HFFc6 (cell line): Measurements from ENCODE around the gene TMEM158. TPM values are rescaled to one million over a fixed set of nuclear protein-coding genes. Genes with fewer than 3 reads are reported as not detected.
A peak's percentile ranks its signal among the peaks of the same experiment; 100 is the strongest.

Experiments
- DNase-seq: peaks from one replicate; pipeline ENCODE4 v3.0.0-alpha.2; 2018
- H3K27ac Mint-ChIP-seq: 2 replicates; pipeline ENCODE4 v1.8.0; 2020; ENCODE audit warnings: mild to moderate bottlenecking, mixed read lengths
- H3K27me3 Mint-ChIP-seq: 2 replicates; pipeline ENCODE4 v1.8.0; 2021; ENCODE audit warnings: mild to moderate bottlenecking, moderate library complexity, mixed read lengths; ENCODE audit not compliant: insufficient read depth
- H3K36me3 Mint-ChIP-seq: 2 replicates; pipeline ENCODE4 v1.8.0; 2021; ENCODE audit warnings: low read depth, mixed read lengths
- H3K4me1 Mint-ChIP-seq: 2 replicates; pipeline ENCODE4 v1.8.0; 2020; ENCODE audit warnings: low read depth, mixed read lengths
- H3K4me3 Mint-ChIP-seq: 2 replicates; pipeline ENCODE4 v1.8.0; 2020; ENCODE audit warnings: mild to moderate bottlenecking, moderate library complexity, mixed read lengths
- H3K9me3 Mint-ChIP-seq: 2 replicates; pipeline ENCODE4 v1.8.0; 2020; ENCODE audit warnings: mild to moderate bottlenecking, mixed read lengths
- total RNA-seq, 6 experiments: library from RNA; stranded (reverse); fragmentation: NEBNext Ultra II Directional; extraction: Animal tissue kit (Norgen Biotek cat#: 25700); gene quantifications; 2 replicates in 1 of 6; 3 replicates in 5 of 6; pipeline ENCODE4 v1.2.3, GENCODE V29; 2021
- TF ChIP-seq, protein P1 (sequence below): fragments of 200-600 bp; sonication (generic); IDR thresholded peaks from 2 replicates; pipeline ENCODE4 v1.5.0; 2021; ENCODE audit warnings: antibody characterized with exemption, mild to moderate bottlenecking

Gene TMEM158
- total RNA-seq, 6 experiments from 2014 or later: 26.1 to 82.2 (median 29.4) TPM

DNA sequence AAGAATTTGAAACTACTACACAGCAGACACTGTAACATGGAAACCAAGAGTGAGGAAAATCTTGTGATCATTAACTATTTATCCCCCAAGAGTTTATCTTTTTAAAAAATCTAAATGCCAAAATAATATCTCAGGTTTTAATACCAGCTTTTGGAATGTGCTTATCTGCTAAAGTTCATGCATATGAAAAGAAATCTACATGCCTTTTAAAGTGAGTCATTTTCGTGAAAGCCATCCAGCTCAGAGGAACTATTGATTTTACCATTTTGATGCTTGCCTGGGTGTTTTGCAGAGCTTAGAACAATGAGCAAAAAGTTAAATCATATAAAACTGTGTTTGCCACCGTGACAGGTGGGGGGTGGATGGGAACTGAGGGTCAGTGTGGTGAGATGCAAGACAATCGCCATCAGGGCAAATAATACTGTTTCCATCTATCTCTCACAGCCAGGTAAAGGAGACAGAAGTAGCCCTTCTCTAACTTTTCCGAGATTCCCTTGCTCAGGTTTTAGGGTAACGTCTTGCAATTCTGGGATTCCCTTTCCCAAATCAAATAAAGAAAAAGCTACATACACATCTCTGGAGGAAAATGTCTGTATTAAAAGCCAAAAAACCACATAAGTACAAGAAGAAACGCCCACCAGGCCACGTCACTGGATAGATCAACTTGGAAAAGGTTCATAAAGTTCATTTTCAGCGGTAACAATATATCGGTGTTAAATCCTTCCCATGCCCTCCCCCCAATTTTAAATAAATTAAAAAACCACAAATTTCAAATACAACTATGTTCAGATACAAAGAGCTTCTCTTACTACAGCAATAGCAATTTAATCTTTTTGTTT, 2.0 kb downstream of the TMEM158 start:
- Mint-ChIP-seq H3K36me3 (peaks cover 5% of the 10 kb centered on the region), H3K27me3 (peaks cover 3% of the 10 kb centered on the region; the same call in 1 of the 2 replicates), H3K4me1 (peaks cover 50% of the 10 kb centered on the region), H3K4me3 (peak overlapping the region; percentile 98), H3K27ac (peak overlapping the region; percentile 89), H3K9me3 (no peaks in the 10 kb centered on the region)
- TF ChIP-seq, protein P1, sequence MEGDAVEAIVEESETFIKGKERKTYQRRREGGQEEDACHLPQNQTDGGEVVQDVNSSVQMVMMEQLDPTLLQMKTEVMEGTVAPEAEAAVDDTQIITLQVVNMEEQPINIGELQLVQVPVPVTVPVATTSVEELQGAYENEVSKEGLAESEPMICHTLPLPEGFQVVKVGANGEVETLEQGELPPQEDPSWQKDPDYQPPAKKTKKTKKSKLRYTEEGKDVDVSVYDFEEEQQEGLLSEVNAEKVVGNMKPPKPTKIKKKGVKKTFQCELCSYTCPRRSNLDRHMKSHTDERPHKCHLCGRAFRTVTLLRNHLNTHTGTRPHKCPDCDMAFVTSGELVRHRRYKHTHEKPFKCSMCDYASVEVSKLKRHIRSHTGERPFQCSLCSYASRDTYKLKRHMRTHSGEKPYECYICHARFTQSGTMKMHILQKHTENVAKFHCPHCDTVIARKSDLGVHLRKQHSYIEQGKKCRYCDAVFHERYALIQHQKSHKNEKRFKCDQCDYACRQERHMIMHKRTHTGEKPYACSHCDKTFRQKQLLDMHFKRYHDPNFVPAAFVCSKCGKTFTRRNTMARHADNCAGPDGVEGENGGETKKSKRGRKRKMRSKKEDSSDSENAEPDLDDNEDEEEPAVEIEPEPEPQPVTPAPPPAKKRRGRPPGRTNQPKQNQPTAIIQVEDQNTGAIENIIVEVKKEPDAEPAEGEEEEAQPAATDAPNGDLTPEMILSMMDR: no peak
- peak; percentile 33 for DNase-seq

- TF ChIP-seq, protein P1: no peak
- Mint-ChIP-seq H3K36me3 (peaks cover 5% of the 10 kb centered on the region), H3K4me1 (peaks cover 59% of the 10 kb centered on the region), H3K27me3 (peaks cover 2% of the 10 kb centered on the region), H3K27ac (peak overlapping the region; percentile 71; the same call in 1 of the 2 replicates), H3K4me3 (no peak overlapping the region), H3K9me3 (no peaks in the 10 kb centered on the region)
- DNase-seq: no peak
These were observed 6.4 kb downstream of the TMEM158 start for GRCh38 chr3:45219694-45220093.

- TF ChIP-seq, protein P1: no peak
- H3K27ac Mint-ChIP-seq: peak overlapping the region; percentile 71
- H3K4me3 Mint-ChIP-seq: peak overlapping the region; percentile 41
- peaks cover 57% of the 10 kb centered on the region for H3K4me1 Mint-ChIP-seq
- DNase-seq: peak; percentile 57
- peaks cover 5% of the 10 kb centered on the region for H3K36me3 Mint-ChIP-seq
- H3K9me3 Mint-ChIP-seq: no peaks in the 10 kb centered on the region
- peaks cover 2% of the 10 kb centered on the region for H3K27me3 Mint-ChIP-seq
These were observed 7.3 kb downstream of the TMEM158 start for GRCh38 chr3:45218578-45219390.

- Mint-ChIP-seq H3K4me1 (peaks cover 43% of the 10 kb centered on the region), H3K36me3 (no peaks in the 10 kb centered on the region; the same call in 1 of the 2 replicates), H3K4me3 (no peak overlapping the region), H3K27ac (no peak overlapping the region), H3K27me3 (peaks cover 2% of the 10 kb centered on the region), H3K9me3 (no peaks in the 10 kb centered on the region)
- TF ChIP-seq, protein P1: no peak
- DNase-seq: no peak
These were observed 10.0 kb downstream of the TMEM158 start for GRCh38 chr3:45216021-45216609.

GRCh38 chr3:45215466-45215865, 10.6 kb downstream of the TMEM158 start:
- peaks cover 49% of the 10 kb centered on the region for H3K4me1 Mint-ChIP-seq
- no peaks in the 10 kb centered on the region for H3K9me3 Mint-ChIP-seq
- no peaks in the 10 kb centered on the region for H3K36me3 Mint-ChIP-seq
- peaks cover 2% of the 10 kb centered on the region for H3K27me3 Mint-ChIP-seq
- H3K4me3 Mint-ChIP-seq: no peak overlapping the region
- DNase-seq: no peak
- H3K27ac Mint-ChIP-seq: no peak overlapping the region
- TF ChIP-seq, protein P1: no peak
